Left colon (tissue), 2 donors: Measurements from ENCODE around the gene SFXN5. TPM values are rescaled to one million over a fixed set of nuclear protein-coding genes. Genes with fewer than 3 reads are reported as not detected.
A peak's percentile ranks its signal among the peaks of the same experiment; 100 is the strongest.

Experiments
- ATAC-seq: fragments of 200-7000 bp; cut with Tn5 transposase; one replicate; pipeline ENCODE4 v1.9.1; 2020; ENCODE audit warnings: mild to moderate bottlenecking, moderate library complexity
- DNase-seq, 2 donors: peaks; one replicate each; pipeline ENCODE4 v3.0.0-alpha.2; 2020
- intact Hi-C, 2 donors: fragments of 100-400 bp; cut with DNase I in 1 of 2; cut with micrococcal nuclease in 1 of 2; formaldehyde crosslinking; loops; one replicate each; pipeline versions ENCODE4 v1.11.2 to v1.14.0; 2022; cut with DNase I, micrococcal nuclease
- total RNA-seq, 2 donors: library from RNA; stranded (reverse); fragmentation: NEBNext Ultra II Directional; extraction: Animal tissue kit (Norgen Biotek cat#: 25700); gene quantifications; one replicate each; pipeline ENCODE4 v1.2.1, GENCODE V29; 2021
- donor health status: DM: no; HTN: no; CAD: no.
- donor health status: DM: yes; HTN: yes; CAD: no.

SFXN5 gene
- total RNA-seq, 2 donors from 2014 or later: 19.9 to 20.5 TPM

DNA sequence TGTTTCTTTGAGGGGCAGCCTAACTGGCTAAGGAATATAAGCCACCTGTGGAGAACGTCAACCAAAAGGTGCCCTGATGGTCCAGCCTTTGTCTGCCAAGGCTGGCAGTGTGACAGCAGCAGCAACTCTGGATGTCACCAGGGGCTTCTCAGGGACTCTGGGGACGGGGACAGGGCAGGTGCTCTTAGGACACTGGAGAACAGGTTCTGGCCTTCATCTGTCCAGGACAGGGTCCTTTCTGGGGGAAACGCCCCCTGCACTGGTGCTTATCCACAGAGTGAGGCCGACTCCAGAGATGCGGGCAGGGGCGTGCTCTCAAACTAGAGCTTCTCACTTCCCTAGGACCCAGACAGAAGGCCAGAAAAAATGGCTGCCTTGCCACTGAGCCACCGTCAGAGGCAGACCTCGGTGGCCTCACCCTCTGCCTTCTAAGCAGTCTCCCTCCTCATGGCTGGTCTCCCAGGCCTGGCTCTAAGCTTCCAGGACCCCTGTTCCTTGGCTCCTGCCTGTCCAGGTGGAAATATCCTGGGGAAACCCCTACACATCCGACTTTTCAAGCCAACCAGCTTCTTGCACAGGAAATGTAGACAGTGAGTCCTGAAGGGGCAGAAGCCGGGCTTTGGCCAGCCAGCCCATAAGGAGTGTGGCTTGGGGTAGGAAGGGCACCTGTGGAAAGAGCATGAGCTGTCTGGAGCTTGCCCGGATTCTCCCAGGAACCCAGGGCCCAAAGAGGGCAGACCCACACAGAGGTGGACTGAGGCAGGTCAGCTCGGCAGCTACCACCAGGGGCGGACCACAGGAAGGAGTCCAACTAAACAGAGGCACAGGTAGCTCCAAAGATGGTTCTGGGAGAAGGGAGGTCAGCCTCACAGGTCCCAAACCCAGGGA lies 11.3 kb upstream of the SFXN5 start:
- ATAC-seq (no peak), DNase-seq (no peak)
- intact Hi-C loops: no loop called here

DNA sequence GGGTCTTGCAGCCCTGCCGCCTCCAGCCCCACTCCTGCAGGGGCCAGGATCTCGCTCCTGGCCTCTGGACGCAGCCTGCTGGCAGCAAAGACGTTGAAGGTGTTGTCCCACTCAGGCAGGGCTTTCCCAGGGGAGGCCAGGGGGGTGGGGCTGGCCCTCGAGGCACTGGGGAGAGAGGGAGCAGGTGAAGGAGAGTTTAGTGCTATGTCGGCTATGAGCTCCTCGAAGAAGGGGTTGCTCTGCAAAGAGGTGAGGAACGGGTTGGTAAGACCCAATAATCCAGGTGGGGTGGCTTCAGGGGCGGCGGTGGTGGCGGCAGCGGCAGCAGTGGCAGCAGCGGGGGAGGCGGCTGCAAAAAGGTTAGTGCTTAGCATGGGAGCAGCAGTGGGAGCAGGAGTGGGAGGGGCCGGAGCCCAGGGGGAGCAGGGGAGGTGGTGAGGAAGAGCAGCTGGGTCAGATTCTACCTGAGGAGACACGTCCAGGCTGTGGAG lies 9.7 kb upstream of the SFXN5 start:
- intact Hi-C loops: no loop called here
- DNase-seq (no peak), ATAC-seq (no peak)

DNA sequence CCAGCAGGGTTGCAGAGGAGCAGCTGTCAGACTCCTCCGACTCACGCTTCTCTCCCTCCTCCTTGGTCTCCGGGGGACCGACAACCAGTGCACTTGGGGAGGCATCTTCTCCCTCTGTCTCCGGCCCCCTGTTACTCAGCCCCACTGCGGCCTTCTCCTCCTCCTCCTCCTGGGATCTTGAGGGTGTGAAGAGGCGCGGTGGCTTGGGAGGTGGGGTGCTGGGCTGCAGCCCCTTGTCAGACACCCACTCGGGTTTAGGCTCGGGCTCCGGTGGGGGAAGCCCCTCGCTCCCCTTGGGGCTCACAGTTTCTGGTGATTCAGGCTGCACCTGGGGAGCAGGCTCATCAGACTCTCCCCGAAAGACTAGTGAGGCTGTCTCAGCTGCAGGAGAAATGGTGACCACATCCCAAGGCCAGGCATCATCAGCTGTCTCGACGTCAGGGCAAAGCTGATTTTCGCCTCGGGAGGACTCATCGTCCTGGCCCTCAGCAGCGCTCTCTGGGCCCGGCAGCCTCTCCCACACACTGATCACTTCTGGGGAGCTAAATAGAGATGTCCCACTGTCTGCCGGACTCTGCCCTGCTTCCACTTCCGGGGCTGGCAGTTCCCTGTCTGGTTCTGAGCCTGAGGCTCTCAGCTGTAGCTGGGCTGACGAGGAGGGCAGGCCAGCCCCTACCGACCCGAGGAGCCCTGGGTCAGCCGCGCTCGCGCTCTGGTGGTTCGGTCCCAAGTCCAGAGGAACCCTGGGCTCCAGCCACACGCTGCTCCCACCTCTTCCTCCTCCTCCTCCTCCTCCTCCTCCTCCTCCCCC lies 9.0 kb upstream of the SFXN5 start:
- intact Hi-C loops: no loop called here
- DNase-seq: no peak
- ATAC-seq: no peak

DNA sequence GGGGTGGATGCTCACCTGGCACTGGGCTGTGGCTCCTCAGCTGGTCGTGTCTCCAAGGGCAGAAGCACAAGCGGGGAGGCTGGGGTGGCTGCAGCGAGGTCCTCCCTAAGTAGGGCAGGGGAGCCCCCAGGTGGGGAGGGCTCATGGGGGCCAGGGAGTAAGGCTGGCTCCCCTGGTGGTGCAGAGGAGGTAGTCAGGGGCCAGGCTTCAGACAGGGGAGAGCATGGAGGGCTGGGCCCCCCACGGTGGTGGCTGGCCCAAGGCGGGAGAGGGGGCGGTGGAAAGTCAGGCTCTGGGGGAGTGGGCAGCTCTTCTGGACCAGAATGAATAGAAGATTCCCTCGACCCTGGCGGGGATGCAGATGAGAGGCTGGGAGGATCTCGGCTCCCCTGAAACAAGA lies 8.1 kb upstream of the SFXN5 start:
- intact Hi-C loops: no loop called here
- peak in 1 of 2 donors; percentile 15 for DNase-seq

DNA sequence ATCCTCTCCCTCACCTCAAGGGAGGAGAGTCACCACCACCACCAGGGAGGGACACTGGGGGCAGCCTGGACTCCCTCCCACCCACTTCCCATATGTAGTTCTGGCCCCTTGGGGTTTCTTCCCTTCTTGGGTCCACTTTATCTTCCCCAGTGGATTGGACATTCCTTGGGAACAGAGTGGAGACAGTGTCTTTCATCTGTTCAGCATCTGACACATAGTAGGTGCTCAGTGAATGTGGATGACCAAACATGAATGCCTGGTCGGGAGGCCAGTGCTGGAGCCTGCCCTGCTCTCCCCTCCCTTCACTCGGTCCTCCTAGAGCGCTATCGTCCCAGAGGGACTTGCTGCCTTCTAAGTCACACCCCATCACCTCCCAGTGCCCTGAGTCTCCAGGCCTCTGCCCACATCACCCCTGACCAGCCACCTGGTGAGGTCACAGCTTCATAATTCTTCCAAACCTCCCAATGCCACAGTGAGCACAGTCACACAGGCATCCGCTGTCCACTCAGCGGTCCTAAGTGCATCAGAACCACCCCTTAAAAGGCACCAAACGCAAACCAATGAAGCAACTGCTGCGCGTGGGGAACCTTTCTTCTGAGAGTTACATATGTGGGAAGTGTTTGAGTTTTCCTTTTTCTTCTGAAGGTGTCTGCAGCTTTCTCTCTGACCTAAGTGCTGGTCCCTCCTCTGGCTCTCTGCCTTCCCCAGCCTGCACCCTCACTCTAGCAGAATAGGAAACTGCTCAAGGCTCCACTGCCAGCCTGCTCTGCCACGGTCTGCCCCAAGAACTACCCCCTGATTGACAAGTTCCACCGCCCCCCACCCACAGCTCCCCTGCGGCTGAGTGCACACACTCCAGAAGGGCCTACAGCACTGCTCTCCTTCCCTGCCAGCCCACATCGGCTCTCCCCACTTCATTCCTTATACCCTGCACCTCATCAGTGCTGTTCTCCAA lies 7.2 kb upstream of the SFXN5 start:
- ATAC-seq (no peak), DNase-seq (no peak)
- intact Hi-C loops: no loop called here

More for the DNA sequence above, 8.1 kb upstream of the SFXN5 start:
- ATAC-seq: no peak

DNA sequence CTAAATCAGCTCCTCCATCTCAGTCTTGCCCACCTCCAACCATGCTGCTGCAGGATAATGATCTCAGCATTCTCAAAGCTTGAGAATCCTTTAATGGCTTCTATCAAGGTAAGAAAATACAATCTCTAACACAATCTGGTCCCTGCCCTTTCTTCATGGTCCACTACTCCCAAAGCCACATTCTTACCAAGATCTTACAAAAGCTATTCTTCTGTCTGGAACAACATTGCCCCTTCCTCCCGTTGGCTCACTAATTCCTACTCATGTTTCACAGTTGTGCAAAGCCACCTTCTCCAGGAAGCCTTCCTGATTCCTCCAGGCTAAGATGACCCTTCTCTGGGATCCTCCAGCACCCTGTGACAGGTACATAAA lies 5.9 kb upstream of the SFXN5 start:
- intact Hi-C loops: no loop called here
- DNase-seq: no peak
- ATAC-seq: no peak

DNA sequence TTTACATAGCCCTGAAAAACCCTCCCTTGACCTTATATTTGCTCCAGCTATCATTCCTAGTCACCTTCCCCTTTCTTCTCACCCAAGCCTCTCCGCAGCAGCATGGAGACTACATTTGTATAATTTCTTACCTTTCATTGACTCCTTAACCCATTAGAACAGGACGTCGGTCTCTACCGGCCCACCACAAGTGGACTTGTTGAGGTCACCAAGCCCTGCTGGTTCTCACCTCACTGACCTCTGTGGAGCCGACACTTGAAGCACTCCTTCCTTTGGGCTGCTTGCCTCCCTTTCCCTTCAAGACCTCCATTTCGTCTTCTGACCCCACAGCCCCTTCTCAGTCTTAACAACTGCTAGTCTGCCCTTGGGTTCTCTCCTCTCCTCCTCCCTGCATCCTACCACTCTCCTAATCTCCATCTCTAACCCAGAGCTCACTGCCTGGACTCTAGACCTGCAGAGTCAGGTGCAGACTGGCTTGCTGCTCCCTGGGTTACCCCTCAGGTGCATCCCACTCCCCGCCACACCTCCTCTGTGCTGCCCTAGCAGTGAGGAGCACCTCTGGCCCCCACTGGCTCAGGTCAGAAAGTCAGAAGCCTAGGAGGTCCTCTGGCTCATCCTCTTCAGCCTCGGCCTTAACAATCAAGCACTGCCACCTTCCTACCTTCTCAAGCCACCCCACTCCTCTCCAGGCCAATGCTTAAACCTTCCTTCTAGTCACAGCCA lies 5.3 kb upstream of the SFXN5 start:
- ATAC-seq (no peak), DNase-seq (no peak)
- intact Hi-C loops: no loop called here

DNA sequence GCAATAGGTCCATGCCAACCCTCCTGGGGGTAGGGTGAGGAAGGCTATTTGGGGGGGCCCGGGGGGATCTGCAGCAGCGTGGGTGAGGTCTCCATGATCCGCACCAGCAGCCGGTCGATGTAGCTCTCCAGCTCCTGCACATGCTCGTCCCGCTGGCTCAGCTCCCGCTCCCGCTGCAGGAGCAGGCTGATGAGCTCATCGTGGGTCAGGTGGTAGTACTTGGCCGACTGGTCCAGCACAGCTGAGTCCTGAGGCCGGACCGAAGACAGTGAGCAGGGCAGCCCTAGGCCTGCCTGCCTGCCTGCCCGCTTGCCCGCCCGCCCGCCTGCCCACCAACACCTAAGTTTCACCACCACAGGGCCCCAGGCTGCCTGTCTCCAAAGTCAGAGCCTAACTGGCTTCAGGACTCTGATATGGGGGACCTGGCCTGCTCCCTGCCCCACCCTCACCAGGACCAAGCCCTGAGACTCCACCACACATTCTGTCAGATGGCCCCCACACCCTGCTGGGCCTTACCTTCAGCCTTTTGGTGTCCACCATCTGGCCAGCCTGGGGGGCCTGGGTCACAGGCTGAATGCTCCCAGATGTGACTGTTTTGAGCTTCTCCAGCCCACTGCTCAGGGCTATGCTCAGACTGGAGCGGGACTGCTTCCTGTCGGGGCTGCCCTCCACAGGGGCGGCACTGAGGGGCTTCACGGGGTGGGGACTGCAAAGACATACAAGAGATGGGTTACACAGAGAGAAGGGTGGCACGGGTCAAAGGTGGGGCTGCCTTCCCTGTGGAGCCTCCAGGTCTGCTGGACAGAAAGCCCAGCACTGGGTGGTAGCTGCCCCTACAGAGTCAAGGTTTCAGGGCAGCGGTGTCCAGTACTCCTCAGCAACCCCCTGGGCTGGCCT lies 4.2 kb upstream of the SFXN5 start:
- intact Hi-C loops: no loop called here
- ATAC-seq: no peak
- DNase-seq: no peak

DNA sequence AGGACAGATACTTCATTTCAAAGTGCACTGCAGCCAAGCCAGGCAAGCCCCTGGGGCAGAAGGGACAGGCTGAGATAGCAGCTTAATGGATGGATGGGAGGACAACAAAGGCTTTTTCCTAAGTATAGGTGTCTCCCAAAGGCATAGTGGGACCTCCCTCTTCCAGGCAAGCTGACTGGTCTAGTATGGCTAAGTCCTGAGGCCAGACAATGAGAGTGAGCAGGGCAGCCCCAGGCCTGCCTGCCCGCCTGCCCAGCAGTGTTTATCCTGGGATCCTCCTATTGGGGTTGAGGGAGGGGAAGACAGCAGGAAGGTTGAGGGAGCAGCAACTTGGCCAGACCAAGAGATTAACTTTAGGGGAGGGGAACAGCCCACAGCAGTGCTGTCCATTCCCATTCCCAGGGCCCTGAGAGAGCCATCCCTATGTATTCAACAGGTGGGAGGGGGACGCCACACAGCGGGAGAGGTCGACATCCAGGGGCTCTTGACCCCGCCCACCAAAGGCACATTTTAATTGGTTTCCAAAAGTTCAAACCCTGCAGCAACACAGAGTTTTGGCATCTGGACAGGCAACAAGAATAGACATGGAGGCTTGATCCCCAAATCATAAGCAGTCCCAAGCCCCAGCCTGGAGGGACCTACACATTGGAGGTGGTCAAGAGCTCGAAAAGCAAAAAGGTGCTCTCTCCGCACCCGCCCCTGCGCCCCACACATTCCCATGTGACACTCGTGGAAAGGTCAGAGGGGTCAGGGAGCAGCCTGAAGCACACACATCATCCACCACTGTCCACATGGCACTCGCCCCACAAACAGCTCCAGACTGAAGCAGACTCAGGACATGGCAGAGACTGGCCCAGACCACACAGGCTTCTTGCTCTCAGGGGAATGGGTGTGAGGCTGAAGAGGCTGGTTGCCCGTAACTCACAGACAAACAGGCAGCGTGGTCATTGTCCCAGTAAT lies 2.9 kb upstream of the SFXN5 start:
- DNase-seq (no peak), ATAC-seq (no peak)
- intact Hi-C loops: no loop called here

DNA sequence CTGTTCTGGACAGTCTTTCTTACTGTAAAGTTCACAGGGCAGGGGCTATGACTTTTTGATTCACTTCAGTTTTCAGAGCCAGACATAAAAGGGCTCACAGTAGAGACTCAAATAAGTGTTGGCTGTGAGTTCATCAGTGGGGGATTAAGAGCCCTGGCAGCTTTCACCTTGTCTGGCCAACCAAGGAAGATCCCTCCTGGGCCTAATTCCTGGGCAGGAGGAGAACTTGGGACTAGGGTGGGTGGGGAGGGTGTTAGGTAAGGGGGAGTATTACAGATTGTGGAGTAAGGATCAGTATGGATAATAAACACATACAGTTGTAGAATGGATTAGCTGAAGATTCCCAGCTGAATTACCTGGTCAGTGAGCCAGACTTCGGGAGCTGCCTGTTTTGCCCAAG lies 904 bp upstream of the SFXN5 start:
- intact Hi-C loops: no loop called here
- ATAC-seq: no peak
- no peak for DNase-seq

DNA sequence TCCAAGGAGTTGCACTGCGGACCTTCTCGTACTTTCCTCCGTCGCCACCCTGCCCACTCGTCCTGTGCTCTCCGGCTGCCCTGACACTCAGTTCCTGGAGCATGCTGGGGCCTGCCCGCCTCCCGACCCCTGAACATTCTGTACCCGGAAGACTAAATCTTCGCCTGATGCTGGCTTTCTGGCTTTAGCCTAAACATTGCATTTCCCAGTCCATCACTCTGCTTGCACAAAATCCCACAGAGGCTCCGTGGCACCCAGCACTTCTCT lies 550 bp upstream of the SFXN5 start:
- DNase-seq: peak; percentile 49 to 53
- ATAC-seq: peak; percentile 20
- intact Hi-C loops: no loop called here

DNA sequence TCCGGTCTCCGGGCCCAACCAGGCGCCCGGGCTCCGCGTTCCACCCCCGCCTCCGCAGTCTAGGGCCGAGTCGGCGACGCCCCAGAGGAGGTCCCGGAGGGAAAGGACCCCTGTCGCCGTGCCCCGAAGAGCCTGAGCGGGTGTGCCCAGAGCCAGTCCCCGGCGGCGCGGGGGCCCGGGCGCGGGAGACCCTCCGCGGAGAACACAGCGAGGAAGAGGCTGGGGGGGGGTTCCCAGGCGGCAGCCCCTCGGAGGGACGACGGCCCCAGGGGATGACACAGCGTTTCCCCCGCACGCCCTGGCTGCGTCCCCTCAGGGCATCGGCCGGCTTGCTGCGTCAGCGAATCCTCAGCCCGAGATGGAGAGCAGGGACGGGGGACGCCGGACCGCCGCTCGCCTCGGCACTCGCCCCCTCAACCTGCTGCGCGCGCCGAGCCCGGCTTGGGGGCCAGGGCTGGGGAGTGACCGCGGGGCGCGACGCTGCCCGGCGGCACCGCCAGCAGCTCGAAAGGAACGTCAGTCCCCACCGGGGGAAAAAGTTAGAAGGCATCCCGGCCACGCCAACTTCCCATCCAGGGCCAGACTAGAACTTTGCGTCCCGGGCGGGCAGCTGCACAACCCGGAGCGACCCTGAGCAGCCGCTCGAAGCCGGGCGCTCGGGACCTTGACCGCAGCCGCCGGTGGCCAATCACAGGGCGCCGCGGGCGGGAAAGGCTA lies 711 bp downstream of the SFXN5 start:
- DNase-seq (peak in 1 of 2 donors; percentile 60), ATAC-seq (peak; percentile 35)
- intact Hi-C loops: no loop called here

DNA sequence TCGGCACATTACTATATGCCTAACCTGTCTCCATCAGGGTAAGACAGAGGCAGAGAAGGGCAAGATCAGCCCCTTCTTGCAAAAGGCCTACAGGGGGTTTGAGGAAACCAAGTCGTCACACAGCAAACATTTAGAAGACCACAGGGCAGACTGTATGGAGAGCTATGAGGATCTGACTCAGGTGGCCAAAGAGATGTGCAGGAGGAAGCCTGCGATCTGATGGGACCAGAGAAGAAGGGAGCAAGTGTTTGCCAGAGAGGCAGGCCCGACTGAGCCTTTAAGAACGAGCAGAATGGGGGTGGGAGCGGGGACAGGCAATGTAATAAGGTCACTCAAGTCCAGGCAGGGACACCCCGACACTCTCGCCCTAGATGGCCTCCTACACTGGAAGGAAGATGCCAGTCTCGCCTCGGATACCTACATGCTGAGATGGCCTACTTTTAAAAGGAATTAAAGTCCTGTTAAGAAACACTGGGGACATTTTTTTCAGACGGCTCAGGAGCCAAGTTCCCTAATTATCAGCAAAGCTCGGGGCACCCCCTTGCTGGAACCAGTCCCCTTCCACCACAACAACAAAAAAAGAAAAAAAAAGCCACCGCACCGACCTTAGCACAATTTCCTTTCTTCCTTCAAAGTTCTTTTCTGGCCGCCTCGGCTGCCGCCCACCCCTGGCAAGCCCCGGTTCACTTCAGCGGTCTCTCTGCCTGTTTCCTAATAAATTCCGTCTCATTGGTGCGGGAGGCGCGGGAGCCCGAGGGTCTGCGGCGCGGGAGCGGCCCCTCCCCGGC lies 1.5 kb downstream of the SFXN5 start:
- DNase-seq (peak in 1 of 2 donors; percentile 30), ATAC-seq (no peak)
- intact Hi-C loops: no loop called here

DNA sequence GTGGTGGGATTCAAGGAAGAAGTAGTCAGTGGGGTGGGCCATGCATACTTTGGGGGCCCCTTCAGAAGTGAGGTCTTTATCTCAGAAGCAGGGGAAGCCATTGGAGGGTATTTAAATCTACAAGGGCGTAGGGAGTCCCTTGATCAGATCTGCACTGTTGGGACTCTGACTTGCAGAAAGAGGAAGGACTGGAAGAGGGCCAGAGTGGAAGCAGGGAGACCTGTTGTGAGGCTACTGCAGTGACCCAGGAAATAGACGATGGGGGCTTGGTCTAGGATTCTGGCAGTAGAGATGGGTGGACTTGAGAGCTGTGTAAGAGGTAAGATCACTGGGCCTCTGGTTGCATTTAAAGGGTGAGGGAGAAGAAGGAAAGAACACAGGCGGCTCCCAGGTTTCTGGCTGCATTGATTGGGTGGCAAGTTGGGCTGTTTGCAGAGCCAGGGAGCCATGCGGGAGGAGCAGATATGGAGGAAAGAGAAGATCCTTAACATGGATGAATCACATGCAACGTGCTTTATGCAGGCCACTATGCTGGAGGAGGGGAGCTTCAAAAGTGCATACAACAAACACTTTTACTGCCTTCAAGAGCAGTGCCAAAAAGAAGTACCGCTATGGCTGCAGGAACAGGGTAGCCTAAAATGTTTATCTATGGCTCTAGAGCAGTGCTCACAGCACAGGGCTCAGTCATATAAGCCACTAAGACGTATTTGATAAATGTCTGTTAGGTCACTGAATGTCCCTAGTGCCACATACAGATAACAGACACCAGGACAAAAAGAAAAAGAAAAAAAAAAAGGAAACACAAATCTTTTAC lies 2.3 kb downstream of the SFXN5 start:
- intact Hi-C loops: no loop called here
- ATAC-seq (no peak), DNase-seq (no peak)
